CD4-positive, alpha-beta T cell (primary cell): ENCODE results near the gene SLC29A2. TPM values are rescaled to one million over a fixed set of nuclear protein-coding genes. Genes with fewer than 3 reads are reported as not detected.

Experiments used
- ATAC-seq: fragments of 200-7000 bp; cut with Tn5 transposase; one replicate; pipeline ENCODE4 v1.10.0; 2022; ENCODE audit warnings: mild to moderate bottlenecking; ENCODE audit not compliant: poor library complexity
- CTCF ChIA-PET: fragments of 350-600 bp; sonication (Branson Sonifier 250); formaldehyde crosslinking; loops from one replicate; lab custom pipeline; 2021; ENCODE audit warnings: antibody characterized with exemption, inconsistent platforms; lab: Charles Lee
- POLR2A ChIA-PET: fragments of 350-600 bp; sonication (Branson Sonifier 250); formaldehyde crosslinking; loops from one replicate; lab custom pipeline; 2021; ENCODE audit warnings: antibody characterized with exemption, inconsistent platforms; lab: Charles Lee
- DNase-seq, 14 experiments: peaks; one replicate each; pipeline ENCODE4 v3.0.0-alpha.2; 2013 to 2020; ENCODE audit warnings: mixed read lengths in 2 of 14
- H3K27ac ChIP-seq, 2 donors: one replicate each; pipeline versions ENCODE4 v1.5.1 to v1.7.0; 2013; ENCODE audit warnings: low read length in 2 of 2, low read depth in 1 of 2, mild to moderate bottlenecking in 1 of 2
- H3K27me3 ChIP-seq, 2 experiments: 1 replicate in 1 of 2; 2 replicates in 1 of 2; pipeline versions ENCODE4 v1.6.1 to v1.7.0; 2013; ENCODE audit warnings: low read length in 2 of 2, control low read depth in 1 of 2, mild to moderate bottlenecking in 1 of 2, moderate library complexity in 1 of 2; ENCODE audit not compliant: insufficient read depth in 2 of 2, control insufficient read depth in 1 of 2
- H3K36me3 ChIP-seq: one replicate; pipeline ENCODE4 v1.6.1; 2013; ENCODE audit warnings: low read length, control low read depth; ENCODE audit not compliant: insufficient read depth
- H3K4me1 ChIP-seq: one replicate; pipeline ENCODE4 v1.6.1; 2013; ENCODE audit warnings: low read length, control low read depth; ENCODE audit not compliant: insufficient read depth
- H3K4me3 ChIP-seq: one replicate; pipeline ENCODE4 v1.5.1; 2013; ENCODE audit warnings: mild to moderate bottlenecking, low read length, moderate library complexity
- H3K9me3 ChIP-seq, 2 experiments: 1 replicate in 1 of 2; 2 replicates in 1 of 2; pipeline versions ENCODE4 v1.6.1 to v1.7.0; 2013; ENCODE audit warnings: low read length in 2 of 2, mild to moderate bottlenecking in 2 of 2, control low read depth in 1 of 2, moderate library complexity in 1 of 2; ENCODE audit not compliant: control insufficient read depth in 1 of 2, insufficient read depth in 1 of 2
- H3K27ac Mint-ChIP-seq: one replicate; pipeline ENCODE4 v1.8.0; 2020; ENCODE audit warnings: mixed read lengths
- H3K27me3 Mint-ChIP-seq: one replicate; pipeline ENCODE4 v1.8.0; 2021; ENCODE audit warnings: mixed read lengths
- H3K36me3 Mint-ChIP-seq: one replicate; pipeline ENCODE4 v1.8.0; 2021; ENCODE audit warnings: low read depth, mixed read lengths
- H3K4me1 Mint-ChIP-seq: one replicate; pipeline ENCODE4 v1.8.0; 2021; ENCODE audit warnings: low read depth, mixed read lengths
- H3K4me3 Mint-ChIP-seq: one replicate; pipeline ENCODE4 v1.8.0; 2020; ENCODE audit warnings: mild to moderate bottlenecking, mixed read lengths
- H3K9me3 Mint-ChIP-seq: one replicate; pipeline ENCODE4 v1.8.0; 2020; ENCODE audit warnings: mixed read lengths
- intact Hi-C, 2 experiments: fragments of 100-400 bp; cut with DNase I in 1 of 2; cut with micrococcal nuclease in 1 of 2; formaldehyde crosslinking; loops; one replicate each; pipeline versions ENCODE4 v1.15.1 to v1.9.0; 2023 to 2025; cut with DNase I, micrococcal nuclease
- total RNA-seq, 174 experiments: library from RNA in 2 of 174; stranded (reverse) in 2 of 174; gene quantifications; one replicate each; pipeline ENCODE4 v1.2.3 and lab custom pipeline; 2021 to 2026
- TF ChIP-seq, protein P1 (sequence below): fragments of 200-600 bp; IDR thresholded peaks from one replicate; pipeline ENCODE4 v1.8.0; 2022; ENCODE audit warnings: antibody characterized with exemption, mild to moderate bottlenecking

Gene SLC29A2
- total RNA-seq, 2 experiments from 2014 or later, result 9.7 TPM

- ChIA-PET CTCF (interaction anchor here (1.1 to 3.5 kb wide), 5 partner anchors 31 to 681 kb away, joined by 3 to 24 read pairs (median 5); partner anchors contain the start of genes DPP3, MRPL11 and RBM4B), POLR2A (interaction anchor here (1.2 kb wide), 1 partner anchor 271 kb away, joined by 3 read pairs; no protein-coding TSS in a partner anchor)
- H3K9me3 Mint-ChIP-seq, result no peaks in the 10 kb centered on the region
- DNase-seq (no peak), ATAC-seq (no peak)
- Histone ChIP-seq H3K9me3 (no peaks in the 10 kb centered on the region), H3K4me3 (no peak overlapping the region), H3K36me3 (no peaks in the 10 kb centered on the region), H3K27ac (no peak overlapping the region), H3K27me3 (peaks cover 4 to 19% of the 10 kb centered on the region in 2 experiments), H3K4me1 (peaks cover 14% of the 10 kb centered on the region)
- intact Hi-C loops, result loop anchor here (1.0 kb wide), 10 partner anchors 22 to 435 kb away; partner anchors contain the start of genes MRPL11 (in 1 of the 2) and PELI3 (in 1 of the 2)
- peaks cover 5% of the 10 kb centered on the region for H3K4me1 Mint-ChIP-seq
- TF ChIP-seq, protein P1, sequence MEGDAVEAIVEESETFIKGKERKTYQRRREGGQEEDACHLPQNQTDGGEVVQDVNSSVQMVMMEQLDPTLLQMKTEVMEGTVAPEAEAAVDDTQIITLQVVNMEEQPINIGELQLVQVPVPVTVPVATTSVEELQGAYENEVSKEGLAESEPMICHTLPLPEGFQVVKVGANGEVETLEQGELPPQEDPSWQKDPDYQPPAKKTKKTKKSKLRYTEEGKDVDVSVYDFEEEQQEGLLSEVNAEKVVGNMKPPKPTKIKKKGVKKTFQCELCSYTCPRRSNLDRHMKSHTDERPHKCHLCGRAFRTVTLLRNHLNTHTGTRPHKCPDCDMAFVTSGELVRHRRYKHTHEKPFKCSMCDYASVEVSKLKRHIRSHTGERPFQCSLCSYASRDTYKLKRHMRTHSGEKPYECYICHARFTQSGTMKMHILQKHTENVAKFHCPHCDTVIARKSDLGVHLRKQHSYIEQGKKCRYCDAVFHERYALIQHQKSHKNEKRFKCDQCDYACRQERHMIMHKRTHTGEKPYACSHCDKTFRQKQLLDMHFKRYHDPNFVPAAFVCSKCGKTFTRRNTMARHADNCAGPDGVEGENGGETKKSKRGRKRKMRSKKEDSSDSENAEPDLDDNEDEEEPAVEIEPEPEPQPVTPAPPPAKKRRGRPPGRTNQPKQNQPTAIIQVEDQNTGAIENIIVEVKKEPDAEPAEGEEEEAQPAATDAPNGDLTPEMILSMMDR, result no peak
- no peak overlapping the region for H3K27ac Mint-ChIP-seq
- H3K4me3 Mint-ChIP-seq, result no peak overlapping the region
- H3K36me3 Mint-ChIP-seq, result no peaks in the 10 kb centered on the region
- H3K27me3 Mint-ChIP-seq, result peaks cover 40% of the 10 kb centered on the region
Observed at GRCh38 chr11:66407651-66408050, 36.1 kb upstream of the SLC29A2 start.

GRCh38 chr11:66393954-66394353, 22.4 kb upstream of the SLC29A2 start:
- intact Hi-C loops, result no loop called here
- H3K36me3 Mint-ChIP-seq, result no peaks in the 10 kb centered on the region
- POLR2A ChIA-PET, result no interaction called here
- no peak overlapping the region for H3K27ac Mint-ChIP-seq
- peaks cover 8% of the 10 kb centered on the region for H3K27me3 Mint-ChIP-seq
- TF ChIP-seq, protein P1, result no peak
- ATAC-seq (no peak), DNase-seq (no peak)
- no peaks in the 10 kb centered on the region for H3K9me3 Mint-ChIP-seq
- Histone ChIP-seq H3K4me1 (no peaks in the 10 kb centered on the region), H3K27ac (no peak overlapping the region), H3K27me3 (no peaks in the 10 kb centered on the region), H3K4me3 (no peak overlapping the region), H3K36me3 (no peaks in the 10 kb centered on the region), H3K9me3 (no peaks in the 10 kb centered on the region)
- CTCF ChIA-PET, result no interaction called here
- no peak overlapping the region for H3K4me3 Mint-ChIP-seq
- no peaks in the 10 kb centered on the region for H3K4me1 Mint-ChIP-seq

- Histone ChIP-seq H3K36me3 (no peaks in the 10 kb centered on the region), H3K9me3 (no peaks in the 10 kb centered on the region), H3K27ac (no peak overlapping the region), H3K4me3 (no peak overlapping the region), H3K4me1 (peaks cover 2% of the 10 kb centered on the region), H3K27me3 (no peaks in the 10 kb centered on the region)
- Mint-ChIP-seq H3K4me3 (no peak overlapping the region), H3K36me3 (no peaks in the 10 kb centered on the region), H3K27me3 (peaks cover 10% of the 10 kb centered on the region), H3K27ac (no peak overlapping the region), H3K9me3 (no peaks in the 10 kb centered on the region), H3K4me1 (peaks cover 1% of the 10 kb centered on the region)
- intact Hi-C loops, result no loop called here
- DNase-seq (no peak), ATAC-seq (no peak)
- CTCF ChIA-PET, result no interaction called here
- TF ChIP-seq, protein P1, result no peak
- POLR2A ChIA-PET, result no interaction called here
Observed at GRCh38 chr11:66391322-66391721, 19.8 kb upstream of the SLC29A2 start.
